ENCODE results near the gene RAB30.

GRCh38 chr11:83025267-83025704 lies 46.4 kb downstream of the RAB30 start:
- TF ChIP-seq CTCF (IDR thresholded peaks at IDR 0.05; ENCODE audit: insufficient read depth, low read length, poor library complexity, severe bottlenecking), result no peak
- no peak for TF ChIP-seq EZH2phosphoT487 (conservative IDR thresholded peaks at IDR 0.05; ENCODE audit: low read length)
